ENCODE measurements around the gene URB2. TPM values are rescaled to one million over a fixed set of nuclear protein-coding genes. Genes with fewer than 3 reads are reported as not detected.

The URB2 gene
- total and polyA plus RNA-seq, 2 donors (not counting 1 experiment from before 2014, with no cell fraction given) = 5.4 to 9.6 TPM

DNA sequence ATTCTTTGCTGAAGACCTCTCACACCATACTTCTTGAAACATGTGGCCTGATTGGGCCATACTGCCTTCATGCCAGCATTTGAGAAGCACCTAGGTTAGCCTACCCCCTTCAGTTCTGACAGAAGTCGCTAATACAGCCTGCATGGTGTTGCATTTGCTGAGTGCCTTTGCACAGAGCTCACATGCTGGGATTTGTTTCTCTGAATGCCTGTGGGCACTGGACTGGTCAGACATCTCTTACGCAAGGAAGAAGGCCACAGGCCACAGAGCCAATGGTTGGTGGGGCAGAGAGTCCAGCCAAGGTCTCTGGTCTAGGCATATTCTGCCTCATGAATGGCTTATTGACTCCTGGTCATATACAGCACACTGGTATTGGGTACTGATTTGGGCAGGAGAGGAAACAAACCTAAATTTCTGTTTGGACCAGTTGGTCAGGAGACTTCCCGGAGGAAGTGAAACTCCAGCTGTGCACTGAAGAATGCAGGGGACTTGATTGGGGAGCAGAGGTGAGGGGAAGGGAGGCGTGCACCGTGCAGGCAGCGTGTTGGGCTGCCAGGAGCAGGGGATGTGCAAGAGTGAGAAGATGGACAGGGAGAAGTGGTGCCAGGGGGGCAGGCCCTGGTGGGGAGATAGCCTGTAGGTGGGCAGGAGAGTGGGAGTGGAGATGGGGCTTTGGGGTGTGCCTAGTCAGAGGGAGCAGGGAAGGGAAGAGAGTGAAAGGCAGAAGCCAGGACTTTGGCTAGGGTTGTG is 18.1 kb downstream of the URB2 start:
- Histone ChIP-seq H3K4me3 (ENCODE audit: control extremely low read depth in 1 of 5, extremely low read depth in 1 of 5, insufficient read depth in 1 of 5, low read depth in 2 of 5, low read length in 4 of 5) (no peak overlapping the region), H3K36me3 (replicated peaks in 1 of 2; ENCODE audit: control extremely low read depth in 1 of 2, control insufficient read depth in 1 of 2, extremely low read depth in 1 of 2, insufficient read depth in 2 of 2, low read length in 1 of 2) (peaks cover 2 to 45% of the 10 kb centered on the region in 2 experiments), H3K27ac (ENCODE audit: low read length in 2 of 2) (no peak overlapping the region), H2AFZ (ENCODE audit: insufficient read depth, low read depth, low read length, poor library complexity, severe bottlenecking) (no peak overlapping the region), H3K4me2 (replicated peaks; ENCODE audit: low read depth, low read length, poor library complexity, severe bottlenecking) (peak overlapping the region; percentile 26), H4K20me1 (ENCODE audit: control insufficient read depth, insufficient read depth, low read length, poor library complexity, severe bottlenecking) (peaks cover 15% of the 10 kb centered on the region), H3K9me3 (ENCODE audit: control extremely low read depth in 1 of 3, control insufficient read depth in 2 of 3, insufficient read depth in 1 of 3, low read length in 2 of 3) (no peaks in the 10 kb centered on the region), H3K9ac (ENCODE audit: low read length) (no peak overlapping the region), H3K27me3 (replicated peaks in 1 of 4; ENCODE audit: control extremely low read depth in 1 of 4, control insufficient read depth in 3 of 4, insufficient read depth in 4 of 4, low read length in 3 of 4) (no peaks in the 10 kb centered on the region), H3K4me1 (ENCODE audit: control insufficient read depth in 2 of 2, insufficient read depth in 2 of 2, low read length in 2 of 2) (peaks cover 8 to 11% of the 10 kb centered on the region in 2 donors), H3K79me2 (ENCODE audit: control insufficient read depth, insufficient read depth, low read length) (peaks cover 9% of the 10 kb centered on the region)
- Mint-ChIP-seq H3K4me3 (no peak overlapping the region), H3K9me3 (ENCODE audit: insufficient read depth) (no peaks in the 10 kb centered on the region), H3K27me3 (no peaks in the 10 kb centered on the region), H3K4me1 (peaks cover 16% of the 10 kb centered on the region), H3K27ac (peak overlapping the region; percentile 21)
- 48% methylated on average over 6 of the region's 6 CpGs for WGBS (ENCODE audit: insufficient coverage)
- ChIA-PET CTCF (no interaction called here), POLR2A (no interaction called here)
- ATAC-seq (ENCODE audit: low read depth) = no peak
- TF ChIP-seq, protein P1, sequence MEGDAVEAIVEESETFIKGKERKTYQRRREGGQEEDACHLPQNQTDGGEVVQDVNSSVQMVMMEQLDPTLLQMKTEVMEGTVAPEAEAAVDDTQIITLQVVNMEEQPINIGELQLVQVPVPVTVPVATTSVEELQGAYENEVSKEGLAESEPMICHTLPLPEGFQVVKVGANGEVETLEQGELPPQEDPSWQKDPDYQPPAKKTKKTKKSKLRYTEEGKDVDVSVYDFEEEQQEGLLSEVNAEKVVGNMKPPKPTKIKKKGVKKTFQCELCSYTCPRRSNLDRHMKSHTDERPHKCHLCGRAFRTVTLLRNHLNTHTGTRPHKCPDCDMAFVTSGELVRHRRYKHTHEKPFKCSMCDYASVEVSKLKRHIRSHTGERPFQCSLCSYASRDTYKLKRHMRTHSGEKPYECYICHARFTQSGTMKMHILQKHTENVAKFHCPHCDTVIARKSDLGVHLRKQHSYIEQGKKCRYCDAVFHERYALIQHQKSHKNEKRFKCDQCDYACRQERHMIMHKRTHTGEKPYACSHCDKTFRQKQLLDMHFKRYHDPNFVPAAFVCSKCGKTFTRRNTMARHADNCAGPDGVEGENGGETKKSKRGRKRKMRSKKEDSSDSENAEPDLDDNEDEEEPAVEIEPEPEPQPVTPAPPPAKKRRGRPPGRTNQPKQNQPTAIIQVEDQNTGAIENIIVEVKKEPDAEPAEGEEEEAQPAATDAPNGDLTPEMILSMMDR (IDR thresholded peaks at IDR 0.05) = no peak
- no peak for TF ChIP-seq EZH2 (IDR thresholded peaks at IDR 0.05; ENCODE audit: borderline replicate concordance, insufficient read depth, low read depth, low read length, poor library complexity, severe bottlenecking)
- peak; percentile 25 for DNase-seq
- intact Hi-C loops (cut with micrococcal nuclease) = no loop called here

DNA sequence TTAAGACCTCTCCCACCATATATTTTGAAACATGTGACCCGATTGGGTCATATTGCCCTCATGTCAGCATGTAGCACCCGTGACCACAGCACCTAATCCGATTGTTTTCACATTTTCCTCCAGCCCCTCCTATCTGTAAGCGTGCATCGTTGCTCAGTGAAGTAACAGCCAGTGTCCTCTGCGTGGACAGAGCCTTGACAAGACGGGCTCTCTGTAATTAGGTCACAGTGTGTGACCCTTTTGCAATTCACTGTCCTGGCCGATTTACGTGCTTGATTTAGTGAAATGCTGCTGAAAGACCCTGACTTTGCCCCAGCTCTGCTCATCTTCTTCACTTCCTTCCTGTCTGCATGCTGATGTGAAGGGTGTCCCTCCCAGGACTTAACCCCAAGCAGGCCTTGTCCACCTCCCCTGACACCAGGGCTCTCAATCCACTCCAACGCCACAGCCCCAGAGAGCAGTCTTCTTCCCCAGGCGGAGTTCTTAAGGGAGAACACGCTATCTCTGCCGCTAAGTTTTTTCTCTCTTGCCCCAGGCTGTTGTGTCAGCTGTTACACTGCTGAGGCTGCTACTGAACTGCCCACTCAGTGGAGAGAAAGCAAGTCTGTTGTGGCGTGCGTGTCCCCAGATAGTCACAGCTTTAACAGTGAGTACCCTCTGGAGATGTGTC is 19.4 kb downstream of the URB2 start:
- Mint-ChIP-seq H3K4me1 (peaks cover 16% of the 10 kb centered on the region), H3K27me3 (no peaks in the 10 kb centered on the region), H3K4me3 (no peak overlapping the region), H3K27ac (no peak overlapping the region), H3K9me3 (ENCODE audit: insufficient read depth) (no peaks in the 10 kb centered on the region)
- CTCF ChIA-PET = no interaction called here
- Histone ChIP-seq H4K20me1 (ENCODE audit: control insufficient read depth, insufficient read depth, low read length, poor library complexity, severe bottlenecking) (peaks cover 15% of the 10 kb centered on the region), H3K4me1 (ENCODE audit: control insufficient read depth in 2 of 2, insufficient read depth in 2 of 2, low read length in 2 of 2) (peaks cover 8 to 11% of the 10 kb centered on the region in 2 donors), H3K79me2 (ENCODE audit: control insufficient read depth, insufficient read depth, low read length) (peaks cover 4% of the 10 kb centered on the region), H3K27ac (ENCODE audit: low read length in 2 of 2) (no peak overlapping the region), H3K9me3 (ENCODE audit: control extremely low read depth in 1 of 3, control insufficient read depth in 2 of 3, insufficient read depth in 1 of 3, low read length in 2 of 3) (no peaks in the 10 kb centered on the region), H2AFZ (ENCODE audit: insufficient read depth, low read depth, low read length, poor library complexity, severe bottlenecking) (no peak overlapping the region), H3K9ac (ENCODE audit: low read length) (no peak overlapping the region), H3K4me2 (replicated peaks; ENCODE audit: low read depth, low read length, poor library complexity, severe bottlenecking) (no peak overlapping the region), H3K27me3 (replicated peaks in 1 of 4; ENCODE audit: control extremely low read depth in 1 of 4, control insufficient read depth in 3 of 4, insufficient read depth in 4 of 4, low read length in 3 of 4) (no peaks in the 10 kb centered on the region), H3K36me3 (replicated peaks in 1 of 2; ENCODE audit: control extremely low read depth in 1 of 2, control insufficient read depth in 1 of 2, extremely low read depth in 1 of 2, insufficient read depth in 2 of 2, low read length in 1 of 2) (peaks cover 5 to 51% of the 10 kb centered on the region in 2 experiments), H3K4me3 (ENCODE audit: control extremely low read depth in 1 of 5, extremely low read depth in 1 of 5, insufficient read depth in 1 of 5, low read depth in 2 of 5, low read length in 4 of 5) (no peak overlapping the region)
- 97% methylated on average over 15 of the region's 15 CpGs for WGBS (ENCODE audit: insufficient coverage)
- intact Hi-C loops (cut with micrococcal nuclease) = no loop called here
- TF ChIP-seq, protein P1 (IDR thresholded peaks at IDR 0.05) = no peak
- no peak for TF ChIP-seq EZH2 (IDR thresholded peaks at IDR 0.05; ENCODE audit: borderline replicate concordance, insufficient read depth, low read depth, low read length, poor library complexity, severe bottlenecking)
- DNase-seq (no peak), ATAC-seq (ENCODE audit: low read depth) (no peak)
- POLR2A ChIA-PET = no interaction called here
